ENCODE measurements around the gene LACTB. TPM values are rescaled to one million over a fixed set of nuclear protein-coding genes. Genes with fewer than 3 reads are reported as not detected.

LACTB gene
- total and polyA plus RNA-seq, 2 donors: 12.7 to 22.3 TPM

DNA sequence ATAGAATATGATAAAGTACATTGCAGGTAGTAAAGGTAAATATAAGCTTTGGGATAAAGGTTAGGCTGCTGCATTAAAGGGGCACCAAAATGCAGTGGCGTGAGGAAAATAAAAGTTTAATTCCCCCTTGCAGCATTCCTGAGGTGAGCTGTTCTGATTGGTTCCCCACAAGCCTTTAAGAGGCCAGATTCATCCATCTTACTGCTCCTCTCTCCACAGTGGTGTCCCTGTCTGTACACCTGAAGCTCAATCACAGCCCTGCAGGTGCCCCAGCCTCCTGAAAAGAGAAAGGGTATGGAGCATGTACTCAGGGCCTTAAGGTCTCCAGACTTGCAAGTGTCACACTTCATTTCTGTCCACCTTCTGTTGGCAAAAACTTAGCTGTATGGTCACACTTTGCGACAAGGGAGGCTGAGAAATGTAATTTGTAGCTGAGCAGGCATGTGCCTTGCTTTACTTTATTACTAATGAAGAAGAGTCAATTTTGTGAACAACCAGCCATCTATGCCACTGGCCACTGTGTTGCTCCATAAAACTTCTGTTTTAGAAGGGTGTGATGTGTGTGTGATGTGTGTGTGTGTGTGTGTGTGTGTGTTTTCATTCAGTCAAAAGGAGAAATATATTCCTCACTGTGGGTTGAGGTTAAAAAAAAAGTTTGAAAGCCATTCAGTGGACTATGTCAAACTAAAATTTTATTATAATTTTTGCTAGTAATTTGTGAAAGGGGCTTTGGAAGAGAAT, 12.8 kb downstream of the LACTB start:
- Histone ChIP-seq H3K27ac (ENCODE audit: low read depth in 1 of 2, low read length in 1 of 2) (no peak overlapping the region), H3K4me1 (ENCODE audit: control insufficient read depth in 2 of 2, insufficient read depth in 2 of 2, low read length in 2 of 2) (no peaks in the 10 kb centered on the region), H3K4me3 (ENCODE audit: low read length in 2 of 2) (no peak overlapping the region), H3K27me3 (ENCODE audit: control insufficient read depth in 2 of 2, insufficient read depth in 1 of 2, low read length in 1 of 2) (no peaks in the 10 kb centered on the region), H3K9me3 (ENCODE audit: control insufficient read depth in 2 of 2, insufficient read depth in 1 of 2, low read length in 1 of 2) (no peaks in the 10 kb centered on the region), H3K36me3 (ENCODE audit: control insufficient read depth in 2 of 2, insufficient read depth in 2 of 2, low read length in 1 of 2) (no peaks in the 10 kb centered on the region)
- DNase-seq (ENCODE audit: low read depth in 6 of 9, low spot score in 9 of 9): no peak
- WGBS: 100% methylated on average over 2 of the region's 2 CpGs

DNA sequence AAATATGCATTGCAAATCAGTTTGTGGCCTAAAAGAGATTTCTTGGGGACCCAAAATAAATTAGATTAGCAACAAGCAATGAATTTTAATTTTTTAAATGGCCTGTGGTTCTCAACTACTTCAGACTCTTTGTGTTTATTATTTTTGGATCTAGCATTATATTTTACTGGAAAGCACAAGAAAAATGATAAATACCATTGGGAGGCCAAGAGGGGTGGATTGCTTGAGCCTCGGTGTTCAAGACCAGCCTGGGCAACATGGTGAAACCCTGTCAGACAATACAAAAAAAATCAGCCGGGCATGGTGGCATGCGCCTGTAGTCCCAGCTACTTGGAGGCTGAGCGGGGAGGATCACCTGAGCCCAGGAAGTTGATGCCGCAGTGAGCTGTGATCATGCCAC, 13.6 kb downstream of the LACTB start:
- H3K9me3 ChIP-seq (ENCODE audit: control insufficient read depth in 2 of 2, insufficient read depth in 1 of 2, low read length in 1 of 2): no peaks in the 10 kb centered on the region
- no peaks in the 10 kb centered on the region for H3K4me1 ChIP-seq (ENCODE audit: control insufficient read depth in 2 of 2, insufficient read depth in 2 of 2, low read length in 2 of 2)
- no peak overlapping the region for H3K4me3 ChIP-seq (ENCODE audit: low read length in 2 of 2)
- H3K27ac ChIP-seq (ENCODE audit: low read depth in 1 of 2, low read length in 1 of 2): no peak overlapping the region
- no peak for DNase-seq (ENCODE audit: low read depth in 6 of 9, low spot score in 9 of 9)
- 98% methylated on average over 5 of the region's 5 CpGs for WGBS
- H3K36me3 ChIP-seq (ENCODE audit: control insufficient read depth in 2 of 2, insufficient read depth in 2 of 2, low read length in 1 of 2): no peaks in the 10 kb centered on the region
- H3K27me3 ChIP-seq (ENCODE audit: control insufficient read depth in 2 of 2, insufficient read depth in 1 of 2, low read length in 1 of 2): no peaks in the 10 kb centered on the region

- no peak overlapping the region for H3K4me3 ChIP-seq (ENCODE audit: low read length in 2 of 2)
- DNase-seq (ENCODE audit: low read depth in 6 of 9, low spot score in 9 of 9): no peak
- H3K9me3 ChIP-seq (ENCODE audit: control insufficient read depth in 2 of 2, insufficient read depth in 1 of 2, low read length in 1 of 2): no peaks in the 10 kb centered on the region
- H3K36me3 ChIP-seq (ENCODE audit: control insufficient read depth in 2 of 2, insufficient read depth in 2 of 2, low read length in 1 of 2): no peaks in the 10 kb centered on the region
- no peaks in the 10 kb centered on the region for H3K4me1 ChIP-seq (ENCODE audit: control insufficient read depth in 2 of 2, insufficient read depth in 2 of 2, low read length in 2 of 2)
- H3K27ac ChIP-seq (ENCODE audit: low read depth in 1 of 2, low read length in 1 of 2): no peak overlapping the region
- H3K27me3 ChIP-seq (ENCODE audit: control insufficient read depth in 2 of 2, insufficient read depth in 1 of 2, low read length in 1 of 2): no peaks in the 10 kb centered on the region
- WGBS: 94% methylated on average over 3 of the region's 3 CpGs
Measured at GRCh38 chr15:63135804-63136203, 14.1 kb downstream of the LACTB start.

- no peaks in the 10 kb centered on the region for H3K9me3 ChIP-seq (ENCODE audit: control insufficient read depth in 2 of 2, insufficient read depth in 1 of 2, low read length in 1 of 2)
- no peaks in the 10 kb centered on the region for H3K27me3 ChIP-seq (ENCODE audit: control insufficient read depth in 2 of 2, insufficient read depth in 1 of 2, low read length in 1 of 2)
- no peak for DNase-seq (ENCODE audit: low read depth in 6 of 9, low spot score in 9 of 9)
- 96% methylated on average over 2 of the region's 2 CpGs for WGBS
- no peaks in the 10 kb centered on the region for H3K4me1 ChIP-seq (ENCODE audit: control insufficient read depth in 2 of 2, insufficient read depth in 2 of 2, low read length in 2 of 2)
- H3K36me3 ChIP-seq (ENCODE audit: control insufficient read depth in 2 of 2, insufficient read depth in 2 of 2, low read length in 1 of 2): no peaks in the 10 kb centered on the region
- no peak overlapping the region for H3K27ac ChIP-seq (ENCODE audit: low read depth in 1 of 2, low read length in 1 of 2)
- no peak overlapping the region for H3K4me3 ChIP-seq (ENCODE audit: low read length in 2 of 2)
Measured at GRCh38 chr15:63136742-63137141, 15.1 kb downstream of the LACTB start.

DNA sequence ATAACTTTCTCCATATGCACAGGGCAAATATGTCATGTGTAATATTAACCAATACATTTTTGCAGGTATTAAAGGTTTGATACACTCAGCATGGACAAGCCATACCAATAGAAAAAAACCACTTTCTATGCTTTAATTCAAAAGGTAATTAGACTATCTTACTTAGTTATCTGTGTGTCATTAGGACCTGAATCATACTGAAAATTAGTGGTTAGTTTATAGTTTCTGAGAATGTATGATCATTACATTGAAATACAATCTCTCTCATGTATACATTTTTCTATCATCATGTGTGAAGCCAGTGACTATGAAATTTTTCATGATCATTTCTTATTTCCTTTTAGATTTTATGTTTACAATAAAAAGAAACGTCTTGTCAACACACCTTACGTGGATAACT, 19.3 kb downstream of the LACTB start:
- Histone ChIP-seq H3K4me1 (ENCODE audit: control insufficient read depth in 2 of 2, insufficient read depth in 2 of 2, low read length in 2 of 2) (no peaks in the 10 kb centered on the region), H3K36me3 (ENCODE audit: control insufficient read depth in 2 of 2, insufficient read depth in 2 of 2, low read length in 1 of 2) (peaks cover 0 to 6% of the 10 kb centered on the region in 2 donors), H3K27me3 (ENCODE audit: control insufficient read depth in 2 of 2, insufficient read depth in 1 of 2, low read length in 1 of 2) (no peaks in the 10 kb centered on the region), H3K27ac (ENCODE audit: low read depth in 1 of 2, low read length in 1 of 2) (no peak overlapping the region), H3K9me3 (ENCODE audit: control insufficient read depth in 2 of 2, insufficient read depth in 1 of 2, low read length in 1 of 2) (no peaks in the 10 kb centered on the region), H3K4me3 (ENCODE audit: low read length in 2 of 2) (no peak overlapping the region)
- DNase-seq (ENCODE audit: low read depth in 6 of 9, low spot score in 9 of 9): no peak
- 97% methylated on average over 2 of the region's 2 CpGs for WGBS

- Histone ChIP-seq H3K36me3 (ENCODE audit: control insufficient read depth in 2 of 2, insufficient read depth in 2 of 2, low read length in 1 of 2) (peaks cover 2 to 9% of the 10 kb centered on the region in 2 donors), H3K9me3 (ENCODE audit: control insufficient read depth in 2 of 2, insufficient read depth in 1 of 2, low read length in 1 of 2) (no peaks in the 10 kb centered on the region)
- 96% methylated on average over 2 of the region's 2 CpGs for WGBS
Measured at GRCh38 chr15:63145426-63145825, 23.8 kb downstream of the LACTB start.

DNA sequence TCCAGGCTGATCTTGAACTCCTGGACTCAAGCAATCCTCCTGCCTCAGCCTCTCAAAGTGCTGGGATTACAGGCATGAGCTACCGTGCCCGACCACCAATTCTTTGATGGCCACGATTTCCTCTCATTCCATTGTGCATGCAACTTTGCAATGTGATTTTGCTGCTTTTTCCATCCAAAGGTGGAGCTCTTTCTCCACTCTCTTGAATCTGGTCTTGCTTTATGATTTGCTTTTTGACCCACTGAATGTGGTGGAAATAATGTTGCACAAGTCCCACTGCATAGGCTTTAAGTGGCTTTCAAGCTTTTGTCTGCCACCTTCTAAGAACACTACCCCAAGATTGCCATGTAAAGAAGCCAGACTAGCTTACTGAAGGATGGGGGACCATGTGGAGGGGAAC, 25.0 kb downstream of the LACTB start:
- Histone ChIP-seq H3K27ac (ENCODE audit: low read depth in 1 of 2, low read length in 1 of 2) (peak overlapping the region in 1 of 2 donors; percentile 15), H3K4me3 (ENCODE audit: low read length in 2 of 2) (no peak overlapping the region), H3K36me3 (ENCODE audit: control insufficient read depth in 2 of 2, insufficient read depth in 2 of 2, low read length in 1 of 2) (peaks cover 2 to 13% of the 10 kb centered on the region in 2 donors), H3K4me1 (ENCODE audit: control insufficient read depth in 2 of 2, insufficient read depth in 2 of 2, low read length in 2 of 2) (no peaks in the 10 kb centered on the region), H3K27me3 (ENCODE audit: control insufficient read depth in 2 of 2, insufficient read depth in 1 of 2, low read length in 1 of 2) (no peaks in the 10 kb centered on the region), H3K9me3 (ENCODE audit: control insufficient read depth in 2 of 2, insufficient read depth in 1 of 2, low read length in 1 of 2) (no peaks in the 10 kb centered on the region)
- 85% methylated on average over 3 of the region's 3 CpGs for WGBS
- DNase-seq (ENCODE audit: low read depth in 6 of 9, low spot score in 9 of 9): peak in 1 of 9 donors; percentile 13

More at GRCh38 chr15:63145426-63145825, 23.8 kb downstream of the LACTB start:
- Histone ChIP-seq H3K4me3 (ENCODE audit: low read length in 2 of 2) (no peak overlapping the region), H3K27me3 (ENCODE audit: control insufficient read depth in 2 of 2, insufficient read depth in 1 of 2, low read length in 1 of 2) (no peaks in the 10 kb centered on the region), H3K27ac (ENCODE audit: low read depth in 1 of 2, low read length in 1 of 2) (no peak overlapping the region), H3K4me1 (ENCODE audit: control insufficient read depth in 2 of 2, insufficient read depth in 2 of 2, low read length in 2 of 2) (no peaks in the 10 kb centered on the region)
- no peak for DNase-seq (ENCODE audit: low read depth in 6 of 9, low spot score in 9 of 9)

GRCh38 chr15:63151665-63152064, 30.0 kb downstream of the LACTB start:
- Histone ChIP-seq H3K36me3 (ENCODE audit: control insufficient read depth in 2 of 2, insufficient read depth in 2 of 2, low read length in 1 of 2) (peaks cover 7 to 11% of the 10 kb centered on the region in 2 donors), H3K27me3 (ENCODE audit: control insufficient read depth in 2 of 2, insufficient read depth in 1 of 2, low read length in 1 of 2) (no peaks in the 10 kb centered on the region)
- 98% methylated on average over 1 of the region's 1 CpG for WGBS

GRCh38 chr15:63155486-63155885, 33.8 kb downstream of the LACTB start:
- Histone ChIP-seq H3K36me3 (ENCODE audit: control insufficient read depth in 2 of 2, insufficient read depth in 2 of 2, low read length in 1 of 2) (peaks cover 5 to 8% of the 10 kb centered on the region in 2 donors), H3K4me3 (ENCODE audit: low read length in 2 of 2) (no peak overlapping the region), H3K4me1 (ENCODE audit: control insufficient read depth in 2 of 2, insufficient read depth in 2 of 2, low read length in 2 of 2) (peaks cover 5 to 10% of the 10 kb centered on the region in 2 donors)

More at GRCh38 chr15:63151665-63152064, 30.0 kb downstream of the LACTB start:
- no peak for DNase-seq (ENCODE audit: low read depth in 6 of 9, low spot score in 9 of 9)
- Histone ChIP-seq H3K9me3 (ENCODE audit: control insufficient read depth in 2 of 2, insufficient read depth in 1 of 2, low read length in 1 of 2) (peaks cover 0 to 2% of the 10 kb centered on the region in 2 donors), H3K27ac (ENCODE audit: low read depth in 1 of 2, low read length in 1 of 2) (no peak overlapping the region), H3K4me1 (ENCODE audit: control insufficient read depth in 2 of 2, insufficient read depth in 2 of 2, low read length in 2 of 2) (peaks cover 0 to 5% of the 10 kb centered on the region in 2 donors), H3K4me3 (ENCODE audit: low read length in 2 of 2) (no peak overlapping the region)

More at GRCh38 chr15:63155486-63155885, 33.8 kb downstream of the LACTB start:
- DNase-seq (ENCODE audit: low read depth in 6 of 9, low spot score in 9 of 9): no peak
- no peak overlapping the region for H3K27ac ChIP-seq (ENCODE audit: low read depth in 1 of 2, low read length in 1 of 2)
- H3K9me3 ChIP-seq (ENCODE audit: control insufficient read depth in 2 of 2, insufficient read depth in 1 of 2, low read length in 1 of 2): peaks cover 0 to 2% of the 10 kb centered on the region in 2 donors
- H3K27me3 ChIP-seq (ENCODE audit: control insufficient read depth in 2 of 2, insufficient read depth in 1 of 2, low read length in 1 of 2): no peaks in the 10 kb centered on the region
- 75% methylated on average over 3 of the region's 3 CpGs for WGBS
